K562 (cell line): ENCODE measurements around the gene ALK.

Experiments used
- EP300 ChIP-seq: IDR thresholded peaks from 2 replicates; pipeline ENCODE4 v1.6.1; 2012; ENCODE audit warnings: low read length, improper control_type of control experiment
- HNRNPL ChIP-seq: fragments of 200-400 bp; formaldehyde crosslinking; IDR thresholded peaks from 2 replicates; pipeline ENCODE4 v1.6.1; 2017; ENCODE audit warnings: low read depth, mild to moderate bottlenecking, low read length
- MEF2A ChIP-seq: IDR thresholded peaks from 2 replicates; pipeline ENCODE4 v1.6.1; 2011; ENCODE audit warnings: low read depth, mild to moderate bottlenecking, low read length, moderate library complexity; ENCODE audit not compliant: control insufficient read depth
- ZNF146 ChIP-seq: IDR thresholded peaks from one replicate; pipeline ENCODE4 v1.6.1; 2018; ENCODE audit warnings: missing compliant biosample characterization; ENCODE audit not compliant: unreplicated experiment
- TF ChIP-seq, protein P1 (sequence below): sonication (generic); formaldehyde crosslinking; IDR thresholded peaks from 2 replicates; pipeline ENCODE4 v1.8.1; 2023; ENCODE audit warnings: mild to moderate bottlenecking, missing genetic modification reagents
- TF ChIP-seq, protein P2 (sequence below): sonication (generic); formaldehyde crosslinking; IDR thresholded peaks from 2 replicates; pipeline ENCODE4 v1.9.0; 2022; ENCODE audit warnings: mild to moderate bottlenecking, missing genetic modification reagents

GRCh38 chr2:29963972-29964570, 42.7 kb upstream of the ALK start:
- no peak for TF ChIP-seq ZNF146 (CRISPR knock-in tag)
- TF ChIP-seq, protein P1, sequence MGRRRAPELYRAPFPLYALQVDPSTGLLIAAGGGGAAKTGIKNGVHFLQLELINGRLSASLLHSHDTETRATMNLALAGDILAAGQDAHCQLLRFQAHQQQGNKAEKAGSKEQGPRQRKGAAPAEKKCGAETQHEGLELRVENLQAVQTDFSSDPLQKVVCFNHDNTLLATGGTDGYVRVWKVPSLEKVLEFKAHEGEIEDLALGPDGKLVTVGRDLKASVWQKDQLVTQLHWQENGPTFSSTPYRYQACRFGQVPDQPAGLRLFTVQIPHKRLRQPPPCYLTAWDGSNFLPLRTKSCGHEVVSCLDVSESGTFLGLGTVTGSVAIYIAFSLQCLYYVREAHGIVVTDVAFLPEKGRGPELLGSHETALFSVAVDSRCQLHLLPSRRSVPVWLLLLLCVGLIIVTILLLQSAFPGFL (CRISPR knock-in tag): no peak
- TF ChIP-seq MEF2A: no peak
- TF ChIP-seq HNRNPL: no peak
- TF ChIP-seq, protein P2, sequence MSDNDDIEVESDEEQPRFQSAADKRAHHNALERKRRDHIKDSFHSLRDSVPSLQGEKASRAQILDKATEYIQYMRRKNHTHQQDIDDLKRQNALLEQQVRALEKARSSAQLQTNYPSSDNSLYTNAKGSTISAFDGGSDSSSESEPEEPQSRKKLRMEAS (CRISPR knock-in tag): no peak
- TF ChIP-seq EP300: no peak
